ENCODE data around the gene CCDC47. TPM values are rescaled to one million over a fixed set of nuclear protein-coding genes. Genes with fewer than 3 reads are reported as not detected.
A peak's percentile ranks its signal among the peaks of the same experiment; 100 is the strongest.

The CCDC47 gene
- total and polyA plus RNA-seq, 2 of the 13 experiments (the other 11 are each of a cell fraction or from before 2014, with no cell fraction given): 59.3 to 99.5 TPM

DNA sequence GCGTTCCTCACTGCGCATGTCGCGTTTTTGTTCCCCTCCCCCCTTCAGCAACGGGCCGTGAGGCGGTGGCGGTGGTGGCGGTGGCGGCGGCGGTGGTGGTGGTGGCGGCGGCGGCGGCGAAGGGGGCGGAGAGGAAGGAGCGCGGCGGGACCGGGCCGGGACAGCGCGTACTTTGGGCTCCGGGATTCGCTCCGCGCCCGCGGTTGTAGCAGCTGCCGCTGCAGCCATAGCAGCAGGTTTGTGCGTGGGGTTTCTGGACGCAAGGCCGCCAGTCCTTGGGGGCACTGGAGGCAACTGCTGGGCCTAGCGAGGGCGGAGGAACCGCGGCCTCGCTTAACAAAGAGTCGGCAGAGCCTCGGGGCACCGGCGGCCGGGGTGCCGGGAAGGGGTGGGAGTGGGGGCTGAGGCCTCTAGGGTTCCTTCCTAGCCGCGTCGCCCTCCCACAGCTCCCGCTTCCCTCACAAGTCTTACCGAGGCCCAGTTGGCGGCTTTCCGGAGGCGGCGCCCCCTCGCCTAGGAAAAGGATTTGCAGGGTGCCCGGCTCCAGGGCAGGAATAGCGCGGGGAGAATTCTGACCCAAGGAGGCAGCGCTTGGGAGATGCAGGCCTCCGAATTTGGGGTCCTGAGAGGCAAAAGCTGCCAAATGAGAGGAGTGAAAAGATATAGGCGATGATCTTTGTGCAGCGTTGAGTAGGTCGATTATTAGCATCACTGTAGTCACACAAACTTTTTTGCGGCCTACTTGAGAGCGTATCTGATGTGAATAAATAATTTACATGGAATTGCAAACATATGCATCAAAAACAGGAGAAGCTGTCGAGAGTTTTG, 958 bp upstream of the CCDC47 start, which contains the start of gene DDX42 (continued):
- TF ChIP-seq, protein P1, sequence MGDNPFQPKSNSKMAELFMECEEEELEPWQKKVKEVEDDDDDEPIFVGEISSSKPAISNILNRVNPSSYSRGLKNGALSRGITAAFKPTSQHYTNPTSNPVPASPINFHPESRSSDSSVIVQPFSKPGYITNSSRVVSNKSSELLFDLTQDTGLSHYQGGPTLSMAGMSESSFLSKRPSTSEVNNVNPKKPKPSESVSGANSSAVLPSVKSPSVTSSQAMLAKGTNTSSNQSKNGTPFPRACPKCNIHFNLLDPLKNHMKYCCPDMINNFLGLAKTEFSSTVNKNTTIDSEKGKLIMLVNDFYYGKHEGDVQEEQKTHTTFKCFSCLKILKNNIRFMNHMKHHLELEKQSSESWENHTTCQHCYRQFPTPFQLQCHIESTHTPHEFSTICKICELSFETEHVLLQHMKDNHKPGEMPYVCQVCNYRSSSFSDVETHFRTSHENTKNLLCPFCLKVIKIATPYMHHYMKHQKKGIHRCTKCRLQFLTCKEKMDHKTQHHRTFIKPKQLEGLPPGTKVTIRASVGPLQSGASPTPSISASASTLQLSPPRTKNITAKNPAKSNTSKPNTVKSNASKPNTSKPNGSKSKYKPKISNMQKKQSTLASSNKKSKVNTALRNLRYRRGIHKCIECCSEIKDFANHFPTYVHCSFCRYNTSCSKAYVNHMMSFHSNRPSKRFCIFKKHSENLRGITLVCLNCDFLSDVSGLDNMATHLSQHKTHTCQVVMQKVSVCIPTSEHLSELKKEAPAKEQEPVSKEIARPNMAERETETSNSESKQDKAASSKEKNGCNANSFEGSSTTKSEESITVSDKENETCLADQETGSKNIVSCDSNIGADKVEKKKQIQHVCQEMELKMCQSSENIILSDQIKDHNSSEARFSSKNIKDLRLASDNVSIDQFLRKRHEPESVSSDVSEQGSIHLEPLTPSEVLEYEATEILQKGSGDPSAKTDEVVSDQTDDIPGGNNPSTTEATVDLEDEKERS (CRISPR knock-in tag; IDR thresholded peaks at IDR 0.05): no peak
- peak; percentile 4; the same call in 1 of the 2 replicates for TF ChIP-seq ZNF709 (CRISPR knock-in tag; IDR thresholded peaks at IDR 0.05)
- TF ChIP-seq ATF1 (CRISPR knock-in tag; IDR thresholded peaks at IDR 0.05): no peak
- peak; percentile 74; the same call in 1 of the 2 replicates for TF ChIP-seq HES4 (CRISPR knock-in tag; IDR thresholded peaks at IDR 0.05; ENCODE audit: borderline replicate concordance)
- TF ChIP-seq BORCS8-MEF2B (CRISPR knock-in tag; IDR thresholded peaks at IDR 0.05): no peak
- TF ChIP-seq, protein P2, sequence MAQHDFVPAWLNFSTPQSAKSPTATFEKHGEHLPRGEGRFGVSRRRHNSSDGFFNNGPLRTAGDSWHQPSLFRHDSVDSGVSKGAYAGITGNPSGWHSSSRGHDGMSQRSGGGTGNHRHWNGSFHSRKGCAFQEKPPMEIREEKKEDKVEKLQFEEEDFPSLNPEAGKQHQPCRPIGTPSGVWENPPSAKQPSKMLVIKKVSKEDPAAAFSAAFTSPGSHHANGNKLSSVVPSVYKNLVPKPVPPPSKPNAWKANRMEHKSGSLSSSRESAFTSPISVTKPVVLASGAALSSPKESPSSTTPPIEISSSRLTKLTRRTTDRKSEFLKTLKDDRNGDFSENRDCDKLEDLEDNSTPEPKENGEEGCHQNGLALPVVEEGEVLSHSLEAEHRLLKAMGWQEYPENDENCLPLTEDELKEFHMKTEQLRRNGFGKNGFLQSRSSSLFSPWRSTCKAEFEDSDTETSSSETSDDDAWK (CRISPR knock-in tag; IDR thresholded peaks at IDR 0.05): no peak
- TF ChIP-seq HOXA3 (CRISPR knock-in tag; IDR thresholded peaks at IDR 0.05): no peak
- no peak for TF ChIP-seq HNRNPL (IDR thresholded peaks at IDR 0.05; ENCODE audit: low read depth, low read length)
- TF ChIP-seq, protein P3, sequence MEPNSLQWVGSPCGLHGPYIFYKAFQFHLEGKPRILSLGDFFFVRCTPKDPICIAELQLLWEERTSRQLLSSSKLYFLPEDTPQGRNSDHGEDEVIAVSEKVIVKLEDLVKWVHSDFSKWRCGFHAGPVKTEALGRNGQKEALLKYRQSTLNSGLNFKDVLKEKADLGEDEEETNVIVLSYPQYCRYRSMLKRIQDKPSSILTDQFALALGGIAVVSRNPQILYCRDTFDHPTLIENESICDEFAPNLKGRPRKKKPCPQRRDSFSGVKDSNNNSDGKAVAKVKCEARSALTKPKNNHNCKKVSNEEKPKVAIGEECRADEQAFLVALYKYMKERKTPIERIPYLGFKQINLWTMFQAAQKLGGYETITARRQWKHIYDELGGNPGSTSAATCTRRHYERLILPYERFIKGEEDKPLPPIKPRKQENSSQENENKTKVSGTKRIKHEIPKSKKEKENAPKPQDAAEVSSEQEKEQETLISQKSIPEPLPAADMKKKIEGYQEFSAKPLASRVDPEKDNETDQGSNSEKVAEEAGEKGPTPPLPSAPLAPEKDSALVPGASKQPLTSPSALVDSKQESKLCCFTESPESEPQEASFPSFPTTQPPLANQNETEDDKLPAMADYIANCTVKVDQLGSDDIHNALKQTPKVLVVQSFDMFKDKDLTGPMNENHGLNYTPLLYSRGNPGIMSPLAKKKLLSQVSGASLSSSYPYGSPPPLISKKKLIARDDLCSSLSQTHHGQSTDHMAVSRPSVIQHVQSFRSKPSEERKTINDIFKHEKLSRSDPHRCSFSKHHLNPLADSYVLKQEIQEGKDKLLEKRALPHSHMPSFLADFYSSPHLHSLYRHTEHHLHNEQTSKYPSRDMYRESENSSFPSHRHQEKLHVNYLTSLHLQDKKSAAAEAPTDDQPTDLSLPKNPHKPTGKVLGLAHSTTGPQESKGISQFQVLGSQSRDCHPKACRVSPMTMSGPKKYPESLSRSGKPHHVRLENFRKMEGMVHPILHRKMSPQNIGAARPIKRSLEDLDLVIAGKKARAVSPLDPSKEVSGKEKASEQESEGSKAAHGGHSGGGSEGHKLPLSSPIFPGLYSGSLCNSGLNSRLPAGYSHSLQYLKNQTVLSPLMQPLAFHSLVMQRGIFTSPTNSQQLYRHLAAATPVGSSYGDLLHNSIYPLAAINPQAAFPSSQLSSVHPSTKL (CRISPR knock-in tag; IDR thresholded peaks at IDR 0.05): no peak; the same call in 1 of the 2 replicates
- no peak; the same call in 1 of the 2 replicates for TF ChIP-seq E2F2 (CRISPR knock-in tag; IDR thresholded peaks at IDR 0.05; ENCODE audit: borderline replicate concordance)
- TF ChIP-seq, protein P4, sequence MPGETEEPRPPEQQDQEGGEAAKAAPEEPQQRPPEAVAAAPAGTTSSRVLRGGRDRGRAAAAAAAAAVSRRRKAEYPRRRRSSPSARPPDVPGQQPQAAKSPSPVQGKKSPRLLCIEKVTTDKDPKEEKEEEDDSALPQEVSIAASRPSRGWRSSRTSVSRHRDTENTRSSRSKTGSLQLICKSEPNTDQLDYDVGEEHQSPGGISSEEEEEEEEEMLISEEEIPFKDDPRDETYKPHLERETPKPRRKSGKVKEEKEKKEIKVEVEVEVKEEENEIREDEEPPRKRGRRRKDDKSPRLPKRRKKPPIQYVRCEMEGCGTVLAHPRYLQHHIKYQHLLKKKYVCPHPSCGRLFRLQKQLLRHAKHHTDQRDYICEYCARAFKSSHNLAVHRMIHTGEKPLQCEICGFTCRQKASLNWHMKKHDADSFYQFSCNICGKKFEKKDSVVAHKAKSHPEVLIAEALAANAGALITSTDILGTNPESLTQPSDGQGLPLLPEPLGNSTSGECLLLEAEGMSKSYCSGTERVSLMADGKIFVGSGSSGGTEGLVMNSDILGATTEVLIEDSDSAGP (CRISPR knock-in tag; IDR thresholded peaks at IDR 0.05; ENCODE audit: borderline replicate concordance): no peak; the same call in 1 of the 2 replicates
- no peak for TF ChIP-seq ZNF264 (CRISPR knock-in tag; IDR thresholded peaks at IDR 0.05)
- TF ChIP-seq HOXA9 (CRISPR knock-in tag; IDR thresholded peaks at IDR 0.05; ENCODE audit: borderline replicate concordance): no peak
- TF ChIP-seq, protein P5, sequence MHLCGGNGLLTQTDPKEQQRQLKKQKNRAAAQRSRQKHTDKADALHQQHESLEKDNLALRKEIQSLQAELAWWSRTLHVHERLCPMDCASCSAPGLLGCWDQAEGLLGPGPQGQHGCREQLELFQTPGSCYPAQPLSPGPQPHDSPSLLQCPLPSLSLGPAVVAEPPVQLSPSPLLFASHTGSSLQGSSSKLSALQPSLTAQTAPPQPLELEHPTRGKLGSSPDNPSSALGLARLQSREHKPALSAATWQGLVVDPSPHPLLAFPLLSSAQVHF (CRISPR knock-in tag; IDR thresholded peaks at IDR 0.05): 0 out of 2 replicates have a peak, but pooled peaks have one; percentile 21
- TF ChIP-seq IRX3 (CRISPR knock-in tag; IDR thresholded peaks at IDR 0.05; ENCODE audit: borderline replicate concordance, low read depth): peak; percentile 37; the same call in 1 of the 2 replicates
